ENCODE data around the gene ANKIB1. TPM values are rescaled to one million over a fixed set of nuclear protein-coding genes. Genes with fewer than 3 reads are reported as not detected.
"Not testable (repeated sequence)": the region's sequence is repeated elsewhere in the genome, so short reads cannot be mapped to it uniquely, and the experiment has no call there.

The ANKIB1 gene
- total RNA-seq, 3 donors from 2014 or later: 28.0 to 40.8 (median 38.3) TPM

- no peak for ATAC-seq
- no peaks in the 10 kb centered on the region for H3K27me3 Mint-ChIP-seq (ENCODE audit: low read depth)
- H3K9me3 Mint-ChIP-seq: peaks cover 4% of the 10 kb centered on the region
- H3K4me1 Mint-ChIP-seq (ENCODE audit: low read depth): peaks cover 37% of the 10 kb centered on the region
- no peak for DNase-seq
- H3K4me3 Mint-ChIP-seq: no peak overlapping the region
- peaks cover 14% of the 10 kb centered on the region for H3K36me3 Mint-ChIP-seq (ENCODE audit: insufficient read depth)
Measured at GRCh38 chr7:92250603-92251002, 4.8 kb downstream of the ANKIB1 start.

GRCh38 chr7:92251181-92251580, 5.4 kb downstream of the ANKIB1 start:
- DNase-seq (no peak), ATAC-seq (no peak)
- Mint-ChIP-seq H3K27me3 (ENCODE audit: low read depth) (no peaks in the 10 kb centered on the region), H3K4me3 (no peak overlapping the region), H3K9me3 (peaks cover 4% of the 10 kb centered on the region), H3K4me1 (ENCODE audit: low read depth) (peaks cover 41% of the 10 kb centered on the region), H3K36me3 (ENCODE audit: insufficient read depth) (peaks cover 14% of the 10 kb centered on the region)

GRCh38 chr7:92253251-92253650, 7.5 kb downstream of the ANKIB1 start:
- no peak overlapping the region for H3K4me3 Mint-ChIP-seq
- peaks cover 27% of the 10 kb centered on the region for H3K4me1 Mint-ChIP-seq (ENCODE audit: low read depth)
- ATAC-seq (no peak), DNase-seq (no peak)
- peaks cover 4% of the 10 kb centered on the region for H3K9me3 Mint-ChIP-seq
- peaks cover 14% of the 10 kb centered on the region for H3K36me3 Mint-ChIP-seq (ENCODE audit: insufficient read depth)
- H3K27me3 Mint-ChIP-seq (ENCODE audit: low read depth): no peaks in the 10 kb centered on the region

GRCh38 chr7:92254800-92255199, 9.0 kb downstream of the ANKIB1 start:
- DNase-seq; H3K4me3 Mint-ChIP-seq; H3K27me3 Mint-ChIP-seq (ENCODE audit: low read depth); H3K9me3 Mint-ChIP-seq; ATAC-seq: not testable (repeated sequence)
- Mint-ChIP-seq H3K36me3 (ENCODE audit: insufficient read depth) (peaks cover 16% of the 10 kb centered on the region), H3K4me1 (ENCODE audit: low read depth) (peaks cover 25% of the 10 kb centered on the region)

GRCh38 chr7:92255308-92255707, 9.5 kb downstream of the ANKIB1 start:
- peaks cover 4% of the 10 kb centered on the region for H3K9me3 Mint-ChIP-seq

GRCh38 chr7:92259062-92259461, 13.3 kb downstream of the ANKIB1 start:
- Mint-ChIP-seq H3K27me3 (ENCODE audit: low read depth) (no peaks in the 10 kb centered on the region), H3K4me1 (ENCODE audit: low read depth) (peaks cover 19% of the 10 kb centered on the region), H3K9me3 (peaks cover 4% of the 10 kb centered on the region), H3K4me3 (no peak overlapping the region), H3K36me3 (ENCODE audit: insufficient read depth) (peaks cover 12% of the 10 kb centered on the region)
- DNase-seq: no peak
- no peak for ATAC-seq

More at GRCh38 chr7:92255308-92255707, 9.5 kb downstream of the ANKIB1 start:
- Mint-ChIP-seq H3K36me3 (ENCODE audit: insufficient read depth) (peaks cover 19% of the 10 kb centered on the region), H3K27me3 (ENCODE audit: low read depth) (no peaks in the 10 kb centered on the region), H3K4me3 (no peak overlapping the region), H3K4me1 (ENCODE audit: low read depth) (peaks cover 29% of the 10 kb centered on the region)
- DNase-seq (no peak), ATAC-seq (no peak)

GRCh38 chr7:92259610-92260247, 14.0 kb downstream of the ANKIB1 start:
- peaks cover 18% of the 10 kb centered on the region for H3K4me1 Mint-ChIP-seq (ENCODE audit: low read depth)
- H3K4me3 Mint-ChIP-seq: no peak overlapping the region
- H3K27me3 Mint-ChIP-seq (ENCODE audit: low read depth): no peaks in the 10 kb centered on the region
- peaks cover 4% of the 10 kb centered on the region for H3K9me3 Mint-ChIP-seq
- no peak for ATAC-seq
- DNase-seq: no peak
- H3K36me3 Mint-ChIP-seq (ENCODE audit: insufficient read depth): peaks cover 12% of the 10 kb centered on the region

- no peak overlapping the region for H3K4me3 Mint-ChIP-seq
- no peaks in the 10 kb centered on the region for H3K27me3 Mint-ChIP-seq (ENCODE audit: low read depth)
- H3K9me3 Mint-ChIP-seq: no peaks in the 10 kb centered on the region
- H3K4me1 Mint-ChIP-seq (ENCODE audit: low read depth): peaks cover 13% of the 10 kb centered on the region
- no peak for DNase-seq
- H3K36me3 Mint-ChIP-seq (ENCODE audit: insufficient read depth): peaks cover 8% of the 10 kb centered on the region
- no peak for ATAC-seq
Measured at GRCh38 chr7:92260248-92260781, 14.5 kb downstream of the ANKIB1 start.

- Mint-ChIP-seq H3K27me3 (ENCODE audit: low read depth) (no peaks in the 10 kb centered on the region), H3K4me3 (no peak overlapping the region), H3K4me1 (ENCODE audit: low read depth) (peaks cover 1% of the 10 kb centered on the region), H3K9me3 (no peaks in the 10 kb centered on the region), H3K36me3 (ENCODE audit: insufficient read depth) (peaks cover 4% of the 10 kb centered on the region)
- DNase-seq (no peak), ATAC-seq (no peak)
Measured at GRCh38 chr7:92266415-92267241, 20.9 kb downstream of the ANKIB1 start.

GRCh38 chr7:92268921-92269320, 23.1 kb downstream of the ANKIB1 start:
- Mint-ChIP-seq H3K36me3 (ENCODE audit: insufficient read depth) (peaks cover 9% of the 10 kb centered on the region), H3K27me3 (ENCODE audit: low read depth) (no peaks in the 10 kb centered on the region), H3K9me3 (no peaks in the 10 kb centered on the region), H3K4me1 (ENCODE audit: low read depth) (peaks cover 3% of the 10 kb centered on the region), H3K4me3 (no peak overlapping the region)
- DNase-seq (no peak), ATAC-seq (no peak)

- Mint-ChIP-seq H3K9me3 (no peaks in the 10 kb centered on the region), H3K27me3 (ENCODE audit: low read depth) (no peaks in the 10 kb centered on the region)
Measured at GRCh38 chr7:92275327-92275726, 29.6 kb downstream of the ANKIB1 start.

GRCh38 chr7:92276460-92276864, 30.7 kb downstream of the ANKIB1 start:
- H3K4me3 Mint-ChIP-seq: no peak overlapping the region
- H3K27me3 Mint-ChIP-seq (ENCODE audit: low read depth): no peaks in the 10 kb centered on the region
- H3K36me3 Mint-ChIP-seq (ENCODE audit: insufficient read depth): peaks cover 19% of the 10 kb centered on the region
- peaks cover 6% of the 10 kb centered on the region for H3K9me3 Mint-ChIP-seq
- ATAC-seq: no peak
- H3K4me1 Mint-ChIP-seq (ENCODE audit: low read depth): peaks cover 6% of the 10 kb centered on the region
- no peak for DNase-seq

More at GRCh38 chr7:92275327-92275726, 29.6 kb downstream of the ANKIB1 start:
- H3K4me3 Mint-ChIP-seq: no peak overlapping the region
- DNase-seq (no peak), ATAC-seq (no peak)
- H3K4me1 Mint-ChIP-seq (ENCODE audit: low read depth): peaks cover 6% of the 10 kb centered on the region
- H3K36me3 Mint-ChIP-seq (ENCODE audit: insufficient read depth): peaks cover 13% of the 10 kb centered on the region

- H3K36me3 Mint-ChIP-seq (ENCODE audit: insufficient read depth): peaks cover 12% of the 10 kb centered on the region
- no peak for ATAC-seq
- H3K4me3 Mint-ChIP-seq: no peak overlapping the region
- DNase-seq: no peak
- no peaks in the 10 kb centered on the region for H3K27me3 Mint-ChIP-seq (ENCODE audit: low read depth)
- peaks cover 3% of the 10 kb centered on the region for H3K4me1 Mint-ChIP-seq (ENCODE audit: low read depth)
- H3K9me3 Mint-ChIP-seq: peaks cover 6% of the 10 kb centered on the region
Measured at GRCh38 chr7:92279396-92280031, 33.7 kb downstream of the ANKIB1 start.

- Mint-ChIP-seq H3K4me1 (ENCODE audit: low read depth) (peaks cover 3% of the 10 kb centered on the region), H3K4me3 (no peak overlapping the region), H3K27me3 (ENCODE audit: low read depth) (no peaks in the 10 kb centered on the region), H3K9me3 (peaks cover 6% of the 10 kb centered on the region), H3K36me3 (ENCODE audit: insufficient read depth) (peaks cover 14% of the 10 kb centered on the region)
- DNase-seq: no peak
- no peak for ATAC-seq
Measured at GRCh38 chr7:92281031-92281430, 35.3 kb downstream of the ANKIB1 start.

All from activated T-cell treated with anti-CD3 and anti-CD28 coated beads, Interleukin-2, amount 50 U/mL, for 4 hours (primary cell).